PFSK-1 (cell line): ENCODE data around the gene GAREM1.

Source experiments
- POLR2AphosphoS5 ChIP-seq: IDR thresholded peaks from 2 replicates; pipeline ENCODE4 v1.6.1; 2012; ENCODE audit warnings: low read depth, mild to moderate bottlenecking, control low read depth, low read length, moderate library complexity
- SIN3A ChIP-seq: IDR thresholded peaks from 2 replicates; pipeline ENCODE4 v1.6.1; 2012; ENCODE audit warnings: mild to moderate bottlenecking, low read length, moderate library complexity, borderline replicate concordance; ENCODE audit not compliant: insufficient read depth

DNA sequence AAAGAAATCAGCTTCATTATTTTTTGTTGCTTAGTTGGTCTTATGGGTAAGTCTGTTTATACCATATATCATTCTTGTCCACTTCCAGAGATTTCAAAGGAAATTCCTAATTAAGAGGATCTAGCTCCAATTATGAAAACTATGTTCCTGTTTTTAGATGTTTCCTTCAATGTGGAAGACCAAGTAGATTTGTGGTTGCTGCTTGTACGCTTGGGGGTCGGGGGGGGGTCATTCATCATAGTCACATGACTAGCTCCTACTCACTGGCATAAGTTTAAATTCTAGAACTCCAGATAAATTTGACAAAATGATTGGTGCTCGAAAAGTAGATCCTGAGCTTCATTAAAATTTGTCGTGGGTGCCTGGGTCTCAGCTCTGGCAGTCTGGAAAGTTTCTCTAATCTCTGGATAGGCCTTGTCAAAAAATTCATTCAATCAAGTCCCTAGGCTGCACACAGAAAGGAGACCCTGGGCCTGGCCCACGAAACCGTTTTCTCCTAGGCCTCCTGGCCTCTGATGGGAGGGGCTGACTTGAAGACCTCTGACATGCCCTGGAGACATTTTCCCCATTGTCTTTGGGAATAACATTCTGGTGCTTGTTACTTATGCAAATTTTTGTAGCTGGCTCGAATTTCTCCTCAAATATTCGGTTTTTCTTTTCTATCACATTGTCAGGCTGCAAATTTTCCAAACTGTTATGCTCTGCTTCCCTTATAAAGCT lies 218.4 kb downstream of the GAREM1 start:
- TF ChIP-seq SIN3A (no peak), POLR2AphosphoS5 (no peak)
